HepG2 (cell line): ENCODE results near the gene PTPA. TPM values are rescaled to one million over a fixed set of nuclear protein-coding genes. Genes with fewer than 3 reads are reported as not detected.

Experiments used
- ATAC-seq: fragments of 200-7000 bp; cut with Tn5 transposase; 3 replicates; pipeline ENCODE4 v1.9.1; 2020; ENCODE audit warnings: mild to moderate bottlenecking, moderate library complexity
- BruUV-seq: library from RNA; stranded (reverse); fragments of 400-500 nt; replicated peaks from 2 replicates; lab custom pipeline; 2021; lab: Mats Ljungman, UMichigan
- CTCF ChIA-PET: fragments of 300-600 bp; formaldehyde crosslinking; extraction: SDS; loops from one replicate; lab custom pipeline; 2021; ENCODE audit warnings: low total read pairs, inconsistent platforms, low intra/inter-chr PET ratio; lab: Yijun Ruan, JAX
- POLR2A ChIA-PET: fragments of 350-600 bp; sonication (Branson Sonifier 250); formaldehyde crosslinking; loops from one replicate; lab custom pipeline; 2020; ENCODE audit warnings: antibody characterized with exemption, inconsistent platforms; lab: Yijun Ruan, JAX
- DNase-seq: peaks from one replicate; pipeline ENCODE4 v3.0.0-alpha.2; 2015; ENCODE audit warnings: low spot score
- FAIRE-seq: peaks from 3 replicates; lab custom pipeline; 2011; peaks lifted over from hg19 to GRCh38; lab: Jason Lieb, UNC
- H2AFZ ChIP-seq: one replicate; pipeline ENCODE4 v1.6.1; 2011; ENCODE audit warnings: low read length, inconsistent platforms
- H3K27ac ChIP-seq: fragments of 300-600 bp; 3 replicates; pipeline ENCODE4 v1.8.0; 2011; ENCODE audit warnings: mixed run types, mild to moderate bottlenecking, mixed read lengths, low read length, inconsistent platforms; ENCODE audit not compliant: insufficient read depth; ENCODE audit errors: extremely low read length
- H3K27me3 ChIP-seq, 2 experiments: fragments of 200-600 bp in 1 of 2; 2 replicates in 1 of 2; 3 replicates in 1 of 2; pipeline versions ENCODE4 v1.6.0 to v1.8.0; 2011; ENCODE audit warnings: low read length in 2 of 2, mild to moderate bottlenecking in 2 of 2, moderate library complexity in 2 of 2, inconsistent platforms in 1 of 2; ENCODE audit not compliant: insufficient read depth in 2 of 2, control insufficient read depth in 1 of 2
- H3K36me3 ChIP-seq, 2 experiments: fragments of 200-600 bp in 1 of 2; replicated peaks in 1 of 2; 2 replicates in 1 of 2; 3 replicates in 1 of 2; pipeline versions ENCODE4 v1.5.1 to v1.8.0; 2011; ENCODE audit warnings: low read length in 2 of 2, inconsistent platforms in 1 of 2; ENCODE audit not compliant: insufficient read depth in 2 of 2, control insufficient read depth in 1 of 2
- H3K4me1 ChIP-seq: 2 replicates; pipeline ENCODE4 v1.5.1; 2012; ENCODE audit warnings: low read length, inconsistent platforms; ENCODE audit not compliant: insufficient read depth
- H3K4me2 ChIP-seq: 2 replicates; pipeline ENCODE4 v1.6.0; 2011; ENCODE audit warnings: low read depth, low read length, inconsistent platforms
- H3K4me3 ChIP-seq, 3 experiments: fragments of 200-600 bp in 1 of 3; sonication (generic), shearing (Covaris generic) in 1 of 3; replicated peaks in 1 of 3; 2 replicates each; pipeline ENCODE4 v1.5.1; 2011 to 2016; ENCODE audit warnings: low read length in 3 of 3, inconsistent platforms in 2 of 3, low read depth in 2 of 3, mild to moderate bottlenecking in 2 of 3, control low read depth in 1 of 3, mixed read lengths in 1 of 3; ENCODE audit not compliant: insufficient read depth in 1 of 3
- H3K79me2 ChIP-seq: one replicate; pipeline ENCODE4 v1.6.1; 2011; ENCODE audit warnings: low read length, inconsistent platforms; ENCODE audit not compliant: insufficient read depth
- H3K9ac ChIP-seq: 2 replicates; pipeline ENCODE4 v1.6.0; 2011; ENCODE audit warnings: mild to moderate bottlenecking, low read depth, low read length, inconsistent platforms; ENCODE audit not compliant: insufficient read depth
- H3K9me3 ChIP-seq: 2 replicates; pipeline ENCODE4 v1.5.1; 2012; ENCODE audit warnings: mild to moderate bottlenecking, low read length
- H4K20me1 ChIP-seq: 2 replicates; pipeline ENCODE4 v1.6.0; 2011; ENCODE audit warnings: inconsistent platforms, mild to moderate bottlenecking, low read length, moderate library complexity; ENCODE audit not compliant: insufficient read depth
- FOXK1 ChIP-seq: sonication (generic); formaldehyde crosslinking; IDR thresholded peaks from 2 replicates; pipeline ENCODE4 v1.4.0; 2020; ENCODE audit warnings: low read depth, missing genetic modification reagents, borderline replicate concordance
- MXD3 ChIP-seq: IDR thresholded peaks from 2 replicates; pipeline ENCODE4 v1.6.1; 2016; ENCODE audit warnings: mild to moderate bottlenecking, missing biosample characterization, missing genetic modification reagents
- PLRG1 ChIP-seq: fragments of 450-650 bp; conservative IDR thresholded peaks from 2 replicates; pipeline ENCODE4 v1.6.1; 2016
- SRSF4 ChIP-seq: fragments of 200-400 bp; formaldehyde crosslinking; IDR thresholded peaks from one replicate; pipeline ENCODE4 v1.6.1; 2018; ENCODE audit warnings: mild to moderate bottlenecking, low read depth, low read length, moderate library complexity; ENCODE audit not compliant: poor library complexity, severe bottlenecking
- ZBTB42 ChIP-seq: sonication (generic); formaldehyde crosslinking; IDR thresholded peaks from 2 replicates; pipeline ENCODE4 v1.5.0; 2020; ENCODE audit warnings: mild to moderate bottlenecking, missing genetic modification reagents
- WGBS: methylation state at CpG from one replicate; pipeline ENCODE4 v1.1.6; 2017; ENCODE audit warnings: low lambda C conversion rate; 5-methylcytosine and 5-hydroxymethylcytosine counted together
- in situ Hi-C: cut with HindIII; loops from 2 replicates; pipeline ENCODE4 v1.10.0; 2017; ENCODE audit warnings: low pct_unique_long_range_greater_than_20kb; ENCODE audit not compliant: extremely low pct_ligation_motif_present
- intact Hi-C: fragments of 100-400 bp; cut with micrococcal nuclease; formaldehyde crosslinking; loops from one replicate; pipeline ENCODE4 v1.10.0; 2022; ENCODE audit not compliant: unreplicated experiment
- polyA plus RNA-seq, 8 experiments: library from polyadenylated mRNA; depleted of rRNA in 3 of 8; stranded (reverse) in 7 of 8; unstranded in 1 of 8; fragments of >200 nt; fragmentation: Illumina TruSeq in 4 of 8; extraction: Trizol in 4 of 8; gene quantifications; 2 replicates each; pipeline versions ENCODE4 v1.2.1 to v1.2.3, GENCODE V29; 2011 to 2016; ENCODE audit warnings: low read depth in 4 of 8, missing spikeins in 1 of 8, mixed read lengths in 1 of 8; ENCODE audit not compliant: insufficient read depth in 1 of 8
- total RNA-seq, 5 experiments: library from RNA; depleted of rRNA; stranded (reverse); fragments of >200 nt; fragmentation: Illumina TruSeq; extraction: Trizol; gene quantifications; 2 replicates each; pipeline ENCODE4 v1.2.3, GENCODE V29; 2016; ENCODE audit warnings: low read depth in 1 of 5
- TF ChIP-seq, protein P1 (sequence below): sonication (generic); formaldehyde crosslinking; IDR thresholded peaks from 2 replicates; pipeline ENCODE4 v1.4.0; 2020; ENCODE audit warnings: mild to moderate bottlenecking, missing genetic modification reagents

The PTPA gene
- total and polyA plus RNA-seq, 2 of the 13 experiments (the other 11 are each of a cell fraction or from before 2014, with no cell fraction given): 79.3 to 105 TPM

GRCh38 chr9:129103595-129103965 is 7.6 kb upstream of the PTPA start:
- no peaks in the 10 kb centered on the region for H3K27me3 ChIP-seq
- ChIA-PET CTCF (no interaction called here), POLR2A (interaction anchor here (1.4 to 1.5 kb wide), 2 partner anchors 9 to 22 kb away, joined by 4 to 6 read pairs; partner anchors contain the start of gene DOLPP1)
- no peaks in the 10 kb centered on the region for H3K79me2 ChIP-seq
- no peak overlapping the region for H2AFZ ChIP-seq
- WGBS: 94% methylated on average over 3 of the region's 4 CpGs
- H4K20me1 ChIP-seq: 0 out of 2 replicates have a peak, but pooled peaks cover 3% of the 10 kb centered on the region
- H3K27ac ChIP-seq: no peak overlapping the region
- no peak overlapping the region for H3K4me3 ChIP-seq
- H3K9me3 ChIP-seq: no peaks in the 10 kb centered on the region
- no TSS peak for BruUV-seq
- peaks cover 10% of the 10 kb centered on the region for H3K4me1 ChIP-seq
- H3K4me2 ChIP-seq: no peak overlapping the region
- DNase-seq: no peak
- in situ Hi-C loops: no loop called here
- intact Hi-C loops: loop anchor here (2.0 kb wide), 1 partner anchor 51 kb away; no protein-coding TSS in a partner anchor
- no peak for FAIRE-seq
- no peak for TF ChIP-seq ZBTB42
- TF ChIP-seq FOXK1: no peak
- TF ChIP-seq, protein P1, sequence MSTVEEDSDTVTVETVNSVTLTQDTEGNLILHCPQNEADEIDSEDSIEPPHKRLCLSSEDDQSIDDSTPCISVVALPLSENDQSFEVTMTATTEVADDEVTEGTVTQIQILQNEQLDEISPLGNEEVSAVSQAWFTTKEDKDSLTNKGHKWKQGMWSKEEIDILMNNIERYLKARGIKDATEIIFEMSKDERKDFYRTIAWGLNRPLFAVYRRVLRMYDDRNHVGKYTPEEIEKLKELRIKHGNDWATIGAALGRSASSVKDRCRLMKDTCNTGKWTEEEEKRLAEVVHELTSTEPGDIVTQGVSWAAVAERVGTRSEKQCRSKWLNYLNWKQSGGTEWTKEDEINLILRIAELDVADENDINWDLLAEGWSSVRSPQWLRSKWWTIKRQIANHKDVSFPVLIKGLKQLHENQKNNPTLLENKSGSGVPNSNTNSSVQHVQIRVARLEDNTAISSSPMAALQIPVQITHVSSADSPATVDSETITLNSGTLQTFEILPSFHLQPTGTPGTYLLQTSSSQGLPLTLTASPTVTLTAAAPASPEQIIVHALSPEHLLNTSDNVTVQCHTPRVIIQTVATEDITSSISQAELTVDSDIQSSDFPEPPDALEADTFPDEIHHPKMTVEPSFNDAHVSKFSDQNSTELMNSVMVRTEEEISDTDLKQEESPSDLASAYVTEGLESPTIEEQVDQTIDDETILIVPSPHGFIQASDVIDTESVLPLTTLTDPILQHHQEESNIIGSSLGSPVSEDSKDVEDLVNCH (CRISPR knock-in tag): no peak
- no peak for TF ChIP-seq SRSF4
- no peak for TF ChIP-seq MXD3
- TF ChIP-seq PLRG1: no peak
- H3K9ac ChIP-seq: no peak overlapping the region
- H3K36me3 ChIP-seq: peaks cover 0 to 4% of the 10 kb centered on the region in 2 experiments; a peak in 1 of 5 replicates
- peak; percentile 10 for ATAC-seq
